ENCODE data around the gene C19orf38.
A peak's percentile ranks its signal among the peaks of the same experiment; 100 is the strongest.
"Not testable (repeated sequence)": the region's sequence is repeated elsewhere in the genome, so short reads cannot be mapped to it uniquely, and the experiment has no call there.

Gene C19orf38

GRCh38 chr19:10854350-10855089 lies 6.3 kb downstream of the C19orf38 start:
- no peak for DNase-seq (ENCODE audit: extremely low read depth, low read depth)
- no peak for TF ChIP-seq CTCF (IDR thresholded peaks at IDR 0.05; ENCODE audit: low read depth, low read length)

DNA sequence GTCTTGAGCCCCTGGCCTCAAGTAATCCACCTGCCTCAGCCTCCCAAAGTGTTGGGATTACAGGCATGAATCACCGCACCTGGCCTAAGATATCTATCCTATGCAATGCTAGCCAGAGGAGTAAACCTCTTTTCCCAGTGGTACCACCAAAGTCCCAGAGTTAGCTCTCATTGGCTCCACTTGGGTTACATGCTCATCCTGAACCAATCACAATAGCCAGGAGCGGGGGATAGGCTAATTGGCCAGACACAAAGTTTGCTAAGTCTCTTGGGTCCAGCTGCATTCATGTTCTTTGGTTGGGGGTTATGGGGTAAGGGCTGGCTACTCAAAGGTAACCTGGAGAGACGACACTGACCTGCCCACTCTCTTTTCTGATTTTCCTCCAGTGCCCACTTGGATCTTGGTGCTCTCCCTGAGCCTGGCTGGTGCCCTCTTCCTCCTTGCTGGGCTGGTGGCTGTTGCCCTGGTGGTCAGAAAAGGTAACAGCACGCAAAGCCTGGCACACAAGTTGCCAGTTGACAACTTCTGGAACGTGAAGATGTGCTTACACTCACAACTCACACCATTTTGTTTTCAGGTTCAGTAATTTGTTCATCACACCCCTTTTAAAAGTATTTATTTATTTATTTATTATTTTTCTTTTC lies 7.8 kb downstream of the C19orf38 start:
- no peak for DNase-seq (ENCODE audit: extremely low read depth, low read depth)
- peak; percentile 34 for TF ChIP-seq CTCF (IDR thresholded peaks at IDR 0.05; ENCODE audit: low read depth, low read length)

DNA sequence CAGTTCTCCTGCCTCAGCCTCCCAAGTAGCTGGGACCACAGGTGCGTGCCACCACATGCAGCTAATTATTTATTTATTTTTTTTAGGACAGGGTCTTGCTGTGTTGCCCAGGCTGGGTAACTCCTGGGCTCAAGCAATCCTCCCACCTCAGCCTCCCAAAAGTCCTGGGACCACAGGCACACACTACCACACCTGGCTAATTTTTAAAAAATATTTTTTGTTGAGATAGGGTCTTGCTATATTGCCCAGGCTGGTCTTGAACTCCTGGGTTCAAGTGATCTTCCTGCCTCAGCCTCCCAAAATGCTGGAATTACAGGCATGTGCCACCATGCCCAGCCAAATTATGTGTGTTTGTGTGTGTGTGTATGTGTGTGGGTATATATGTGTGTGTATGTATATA lies 8.7 kb downstream of the C19orf38 start:
- not testable (repeated sequence) for DNase-seq (ENCODE audit: extremely low read depth, low read depth)

- peak; percentile 73 for TF ChIP-seq CTCF (IDR thresholded peaks at IDR 0.05; ENCODE audit: low read depth, low read length)
- no peak for DNase-seq (ENCODE audit: extremely low read depth, low read depth)
Observed at GRCh38 chr19:10858204-10858828, 10.1 kb downstream of the C19orf38 start.

DNA sequence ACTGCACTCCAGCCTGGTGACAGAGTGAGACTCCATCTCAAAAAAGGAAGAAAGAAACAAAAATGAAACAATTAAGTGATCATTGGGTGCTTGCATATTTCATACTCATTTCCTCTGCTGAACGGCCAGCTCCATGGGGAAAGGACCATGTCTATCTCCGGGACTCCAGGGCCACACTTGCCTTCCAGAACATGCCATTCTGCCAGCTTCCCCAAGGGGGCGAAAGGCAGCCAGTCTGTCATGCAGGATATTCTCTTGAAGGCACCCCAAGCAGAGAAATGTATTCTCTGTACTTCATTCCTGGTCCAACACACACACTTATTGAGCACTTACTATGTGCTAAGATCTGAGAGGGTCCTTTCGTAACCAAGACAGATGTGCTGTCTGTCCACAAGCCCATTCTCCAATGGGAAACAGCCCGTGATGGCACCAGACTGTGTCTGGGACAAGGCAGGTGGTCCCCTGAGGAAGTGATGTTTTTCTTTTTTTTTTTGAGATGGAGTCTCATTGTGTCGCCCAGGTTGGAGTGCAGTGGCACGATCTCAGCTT lies 13.0 kb downstream of the C19orf38 start:
- peak; percentile 42 for TF ChIP-seq CTCF (IDR thresholded peaks at IDR 0.05; ENCODE audit: low read depth, low read length)
- DNase-seq (ENCODE audit: extremely low read depth, low read depth), result no peak

GRCh38 chr19:10862561-10863106 lies 14.4 kb downstream of the C19orf38 start:
- no peak for TF ChIP-seq CTCF (IDR thresholded peaks at IDR 0.05; ENCODE audit: low read depth, low read length)
- DNase-seq (ENCODE audit: extremely low read depth, low read depth), result no peak

- no peak for DNase-seq (ENCODE audit: extremely low read depth, low read depth)
- no peak for TF ChIP-seq CTCF (IDR thresholded peaks at IDR 0.05; ENCODE audit: low read depth, low read length)
Observed at GRCh38 chr19:10863107-10863717, 15.0 kb downstream of the C19orf38 start.

All from AG09319 (cell line).